ENCODE measurements around the gene MMP2.

The MMP2 gene

GRCh38 chr16:55454861-55455260 is 24.1 kb upstream of the MMP2 start:
- FAIRE-seq: no peak
- TF ChIP-seq POLR2A (IDR thresholded peaks at IDR 0.05; ENCODE audit: low read depth, low read length): no peak
- no peak for DNase-seq (ENCODE audit: insufficient read length, low spot score)

GRCh38 chr16:55462241-55462640 is 16.8 kb upstream of the MMP2 start:
- no peak for FAIRE-seq
- TF ChIP-seq POLR2A (IDR thresholded peaks at IDR 0.05; ENCODE audit: low read depth, low read length): no peak
- no peak for DNase-seq (ENCODE audit: insufficient read length, low spot score)

- FAIRE-seq (no peak), DNase-seq (ENCODE audit: insufficient read length, low spot score) (no peak)
- no peak for TF ChIP-seq POLR2A (IDR thresholded peaks at IDR 0.05; ENCODE audit: low read depth, low read length)
Observed at GRCh38 chr16:55464375-55464774, 14.6 kb upstream of the MMP2 start.

GRCh38 chr16:55465077-55465896 is 13.7 kb upstream of the MMP2 start:
- TF ChIP-seq POLR2A (IDR thresholded peaks at IDR 0.05; ENCODE audit: low read depth, low read length): no peak
- DNase-seq (ENCODE audit: insufficient read length, low spot score): peak; percentile 61
- FAIRE-seq: peak; percentile 43

- FAIRE-seq (no peak), DNase-seq (ENCODE audit: insufficient read length, low spot score) (no peak)
- no peak for TF ChIP-seq POLR2A (IDR thresholded peaks at IDR 0.05; ENCODE audit: low read depth, low read length)
Observed at GRCh38 chr16:55466209-55466608, 12.8 kb upstream of the MMP2 start.

GRCh38 chr16:55467898-55468297 is 11.1 kb upstream of the MMP2 start:
- TF ChIP-seq POLR2A (IDR thresholded peaks at IDR 0.05; ENCODE audit: low read depth, low read length): no peak
- no peak for DNase-seq (ENCODE audit: insufficient read length, low spot score)
- FAIRE-seq: no peak

- no peak for TF ChIP-seq POLR2A (IDR thresholded peaks at IDR 0.05; ENCODE audit: low read depth, low read length)
- no peak for DNase-seq (ENCODE audit: insufficient read length, low spot score)
- FAIRE-seq: no peak
Observed at GRCh38 chr16:55468352-55468990, 10.5 kb upstream of the MMP2 start.

GRCh38 chr16:55469821-55470532 is 9.0 kb upstream of the MMP2 start:
- TF ChIP-seq POLR2A (IDR thresholded peaks at IDR 0.05; ENCODE audit: low read depth, low read length): no peak
- DNase-seq (ENCODE audit: insufficient read length, low spot score) (no peak), FAIRE-seq (no peak)

GRCh38 chr16:55470533-55471371 is 8.2 kb upstream of the MMP2 start:
- no peak for TF ChIP-seq POLR2A (IDR thresholded peaks at IDR 0.05; ENCODE audit: low read depth, low read length)
- peak; percentile 53 for DNase-seq (ENCODE audit: insufficient read length, low spot score)
- peak; percentile 52 for FAIRE-seq

- peak; percentile 11 for FAIRE-seq
- no peak for TF ChIP-seq POLR2A (IDR thresholded peaks at IDR 0.05; ENCODE audit: low read depth, low read length)
- DNase-seq (ENCODE audit: insufficient read length, low spot score): no peak
Observed at GRCh38 chr16:55471448-55472097, 7.4 kb upstream of the MMP2 start.

- no peak for FAIRE-seq
- TF ChIP-seq POLR2A (IDR thresholded peaks at IDR 0.05; ENCODE audit: low read depth, low read length): no peak
Observed at GRCh38 chr16:55473587-55473986, 5.4 kb upstream of the MMP2 start.

GRCh38 chr16:55474821-55475220 is 4.2 kb upstream of the MMP2 start:
- DNase-seq (ENCODE audit: insufficient read length, low spot score) (no peak), FAIRE-seq (no peak)
- TF ChIP-seq POLR2A (IDR thresholded peaks at IDR 0.05; ENCODE audit: low read depth, low read length): no peak

More at GRCh38 chr16:55473587-55473986, 5.4 kb upstream of the MMP2 start:
- DNase-seq (ENCODE audit: insufficient read length, low spot score): no peak

- TF ChIP-seq POLR2A (IDR thresholded peaks at IDR 0.05; ENCODE audit: low read depth, low read length): no peak
- DNase-seq (ENCODE audit: insufficient read length, low spot score) (no peak), FAIRE-seq (no peak)
Observed at GRCh38 chr16:55475919-55476318, 3.1 kb upstream of the MMP2 start.
